ENCODE data around the gene IL25.
"Not testable (repeated sequence)": the region's sequence is repeated elsewhere in the genome, so short reads cannot be mapped to it uniquely, and the experiment has no call there.

Gene IL25

GRCh38 chr14:23413681-23414080, 41.1 kb downstream of the IL25 start:
- no peak for DNase-seq

- DNase-seq: no peak
Measured at GRCh38 chr14:23414254-23414653, 41.6 kb downstream of the IL25 start.

- no peak for DNase-seq
Measured at GRCh38 chr14:23414906-23415820, 42.6 kb downstream of the IL25 start.

GRCh38 chr14:23415821-23416778, 43.5 kb downstream of the IL25 start:
- DNase-seq: no peak

- no peak for DNase-seq
Measured at GRCh38 chr14:23416801-23417200, 44.2 kb downstream of the IL25 start.

- not testable (repeated sequence) for DNase-seq
Measured at GRCh38 chr14:23417269-23417668, 44.7 kb downstream of the IL25 start.

- DNase-seq: no peak
Measured at GRCh38 chr14:23418021-23418420, 45.4 kb downstream of the IL25 start.

- not testable (repeated sequence) for DNase-seq
Measured at GRCh38 chr14:23419646-23420045, 47.0 kb downstream of the IL25 start.

GRCh38 chr14:23421594-23421993, 49.0 kb downstream of the IL25 start:
- no peak for DNase-seq

GRCh38 chr14:23423657-23424056, 51.0 kb downstream of the IL25 start:
- no peak for DNase-seq

- DNase-seq: no peak
Measured at GRCh38 chr14:23425169-23425568, 52.6 kb downstream of the IL25 start.

- not testable (repeated sequence) for DNase-seq
Measured at GRCh38 chr14:23425798-23426197, 53.2 kb downstream of the IL25 start.
